ENCODE results near the gene KCTD5. TPM values are rescaled to one million over a fixed set of nuclear protein-coding genes. Genes with fewer than 3 reads are reported as not detected.
"Not testable (repeated sequence)": the region's sequence is repeated elsewhere in the genome, so short reads cannot be mapped to it uniquely, and the experiment has no call there.

Gene KCTD5
- total and polyA plus RNA-seq, 2 experiments from 2014 or later = 31.5 to 32.2 TPM

GRCh38 chr16:2670017-2670416, 12.3 kb upstream of the KCTD5 start:
- H3K36me3 ChIP-seq (replicated peaks; ENCODE audit: insufficient read depth, low read depth); H3K9me3 ChIP-seq (ENCODE audit: low read depth); H3K27me3 ChIP-seq; H3K27ac ChIP-seq; H3K9me2 ChIP-seq (replicated peaks; ENCODE audit: insufficient read depth); H3K4me3 ChIP-seq; H4K20me1 ChIP-seq (ENCODE audit: insufficient read depth, poor library complexity, severe bottlenecking); H2AFZ ChIP-seq; H3K4me1 ChIP-seq (ENCODE audit: insufficient read depth): not testable (repeated sequence)
- peaks cover 19% of the 10 kb centered on the region for H3K79me2 ChIP-seq
- WGBS (ENCODE audit: low lambda C conversion rate, missing lambda C conversion rate) = 15% methylated on average over 15 of the region's 15 CpGs
- TF ChIP-seq, protein P1, sequence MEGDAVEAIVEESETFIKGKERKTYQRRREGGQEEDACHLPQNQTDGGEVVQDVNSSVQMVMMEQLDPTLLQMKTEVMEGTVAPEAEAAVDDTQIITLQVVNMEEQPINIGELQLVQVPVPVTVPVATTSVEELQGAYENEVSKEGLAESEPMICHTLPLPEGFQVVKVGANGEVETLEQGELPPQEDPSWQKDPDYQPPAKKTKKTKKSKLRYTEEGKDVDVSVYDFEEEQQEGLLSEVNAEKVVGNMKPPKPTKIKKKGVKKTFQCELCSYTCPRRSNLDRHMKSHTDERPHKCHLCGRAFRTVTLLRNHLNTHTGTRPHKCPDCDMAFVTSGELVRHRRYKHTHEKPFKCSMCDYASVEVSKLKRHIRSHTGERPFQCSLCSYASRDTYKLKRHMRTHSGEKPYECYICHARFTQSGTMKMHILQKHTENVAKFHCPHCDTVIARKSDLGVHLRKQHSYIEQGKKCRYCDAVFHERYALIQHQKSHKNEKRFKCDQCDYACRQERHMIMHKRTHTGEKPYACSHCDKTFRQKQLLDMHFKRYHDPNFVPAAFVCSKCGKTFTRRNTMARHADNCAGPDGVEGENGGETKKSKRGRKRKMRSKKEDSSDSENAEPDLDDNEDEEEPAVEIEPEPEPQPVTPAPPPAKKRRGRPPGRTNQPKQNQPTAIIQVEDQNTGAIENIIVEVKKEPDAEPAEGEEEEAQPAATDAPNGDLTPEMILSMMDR (IDR thresholded peaks at IDR 0.05; ENCODE audit: poor library complexity) = peak; percentile 62
- DNase-seq (ENCODE audit: low spot score) = peak; percentile 75
- peak overlapping the region; percentile 65 for H3K4me2 ChIP-seq

DNA sequence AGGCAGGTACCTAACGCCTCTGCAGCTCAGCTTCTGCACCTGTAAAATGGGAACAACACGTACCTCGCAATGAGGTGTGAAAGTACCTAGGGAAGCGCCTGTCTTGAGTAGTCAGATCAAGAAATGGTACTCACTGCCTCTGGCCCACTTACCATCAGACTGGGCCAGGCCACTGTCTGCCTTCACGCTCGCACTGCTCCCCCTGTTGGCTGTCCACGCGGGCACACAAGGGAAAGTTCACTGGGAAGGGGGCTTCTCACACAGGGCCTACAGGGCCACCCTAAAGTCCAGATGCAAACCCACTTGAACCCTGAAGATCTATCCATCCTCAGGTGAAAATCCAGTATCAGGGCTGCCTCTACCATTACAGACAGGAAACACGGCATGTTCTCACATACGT, 11.1 kb upstream of the KCTD5 start:
- H3K9me3 ChIP-seq (ENCODE audit: low read depth); H2AFZ ChIP-seq; H3K27me3 ChIP-seq; H3K9me2 ChIP-seq (replicated peaks; ENCODE audit: insufficient read depth); H3K4me1 ChIP-seq (ENCODE audit: insufficient read depth); H3K27ac ChIP-seq; H3K4me2 ChIP-seq; DNase-seq (ENCODE audit: low spot score); H3K36me3 ChIP-seq (replicated peaks; ENCODE audit: insufficient read depth, low read depth); H4K20me1 ChIP-seq (ENCODE audit: insufficient read depth, poor library complexity, severe bottlenecking); H3K4me3 ChIP-seq: not testable (repeated sequence)
- TF ChIP-seq, protein P1 (IDR thresholded peaks at IDR 0.05; ENCODE audit: poor library complexity) = peak; percentile 33
- H3K79me2 ChIP-seq = peaks cover 19% of the 10 kb centered on the region
- 77% methylated on average over 10 of the region's 10 CpGs for WGBS (ENCODE audit: low lambda C conversion rate, missing lambda C conversion rate)

- Histone ChIP-seq H3K36me3 (replicated peaks; ENCODE audit: insufficient read depth, low read depth) (no peaks in the 10 kb centered on the region), H3K9me3 (ENCODE audit: low read depth) (no peaks in the 10 kb centered on the region), H3K79me2 (peaks cover 19% of the 10 kb centered on the region), H3K27ac (no peak overlapping the region), H3K4me2 (peak overlapping the region; percentile 84), H3K4me3 (no peak overlapping the region), H3K9me2 (replicated peaks; ENCODE audit: insufficient read depth) (no peaks in the 10 kb centered on the region), H3K27me3 (no peaks in the 10 kb centered on the region), H3K4me1 (ENCODE audit: insufficient read depth) (peaks cover 8% of the 10 kb centered on the region), H2AFZ (no peak overlapping the region), H4K20me1 (ENCODE audit: insufficient read depth, poor library complexity, severe bottlenecking) (no peaks in the 10 kb centered on the region)
- DNase-seq (ENCODE audit: low spot score) = no peak
- 96% methylated on average over 13 of the region's 13 CpGs for WGBS (ENCODE audit: low lambda C conversion rate, missing lambda C conversion rate)
- no peak for TF ChIP-seq EZH2phosphoT487 (IDR thresholded peaks at IDR 0.05; ENCODE audit: low read depth, severe bottlenecking, unreplicated experiment)
- TF ChIP-seq EZH2 (IDR thresholded peaks at IDR 0.05; ENCODE audit: borderline replicate concordance) = no peak
- TF ChIP-seq, protein P1 (IDR thresholded peaks at IDR 0.05; ENCODE audit: poor library complexity) = no peak
These were observed 10.6 kb upstream of the KCTD5 start for GRCh38 chr16:2671741-2672140.

Measured in hepatocyte (in vitro differentiated cells).